DMS153 treated with DMSO at 0.1 percent for 48 hours (cell line): ENCODE measurements around the gene GASK1B.
A peak's percentile ranks its signal among the peaks of the same experiment; 100 is the strongest.

Source experiments
- DNase-seq: peaks from one replicate; lab custom pipeline; 2025; ENCODE audit not compliant: unreplicated experiment; lab: John Stamatoyannopoulos, UW

Gene GASK1B

DNA sequence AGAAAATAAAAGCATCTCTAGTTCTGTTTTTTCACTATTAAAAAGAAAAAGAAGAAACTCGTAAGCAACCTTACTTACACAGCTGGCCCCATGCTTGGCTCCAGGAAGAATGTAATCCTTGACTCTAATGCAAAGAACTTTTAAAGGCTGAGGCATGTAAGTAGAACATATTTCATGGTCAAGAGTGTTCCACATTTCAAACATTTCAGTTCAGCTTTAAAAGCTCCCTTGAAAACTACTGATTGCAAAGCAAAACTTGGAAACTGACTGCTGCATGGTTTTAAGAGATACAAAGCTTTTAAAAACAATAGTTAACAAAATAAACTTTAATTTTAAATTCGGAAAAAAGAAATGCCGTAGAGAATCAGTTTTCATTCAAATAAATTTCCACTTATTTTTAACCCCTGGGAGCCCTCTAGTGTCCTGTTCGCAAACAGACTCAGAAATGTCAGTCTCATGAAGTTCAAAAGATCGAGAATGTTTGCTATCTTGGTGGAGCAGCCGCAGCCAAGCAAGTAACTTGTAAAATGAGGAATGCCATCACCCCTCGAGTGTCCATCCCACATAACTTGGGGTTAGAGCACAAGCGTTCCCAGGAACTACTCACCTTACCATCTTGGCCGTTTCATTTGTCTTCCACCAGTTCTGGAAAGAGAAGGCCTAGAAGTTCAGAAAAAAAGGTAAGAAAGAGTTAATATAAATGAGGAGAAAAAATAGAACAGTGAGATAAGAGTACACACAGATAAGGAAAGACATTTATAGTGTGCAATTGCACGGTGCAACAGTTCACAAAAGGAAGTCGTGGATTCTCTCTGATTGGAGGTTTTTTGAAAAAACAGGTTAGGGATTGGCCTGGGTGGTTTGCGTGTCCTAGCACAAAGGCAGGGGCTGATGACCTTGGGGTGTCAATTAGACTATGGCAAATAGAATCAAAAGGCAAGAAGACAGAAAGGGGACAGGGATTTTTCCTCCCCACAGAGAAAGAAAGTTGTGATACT, at the start of gene GASK1B:
Gene GASK1B, minus strand, starts transcription at position 765 of the 998 bp plus-strand sequence. CDS start 1,650 bp downstream, outside the sequence.
- DNase-seq: peak; percentile 36

DNA sequence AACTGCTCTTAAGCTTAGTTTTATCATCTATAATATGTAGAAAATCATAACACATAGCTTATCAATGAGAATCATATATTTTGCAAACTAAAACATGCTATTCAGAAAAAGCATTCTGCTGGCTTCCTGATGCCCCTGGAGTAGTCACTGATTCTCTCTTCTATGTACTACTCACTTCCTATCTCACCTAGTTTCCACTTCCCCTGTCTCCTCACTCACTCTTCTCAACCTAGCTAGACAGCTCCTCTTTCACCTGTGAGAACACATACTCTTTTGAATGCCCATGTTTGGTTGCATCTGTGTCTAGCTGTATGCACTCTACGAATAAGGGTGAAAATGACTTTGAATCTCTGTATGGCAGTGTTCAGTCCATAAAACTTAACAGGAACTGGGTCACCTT, 46.8 kb upstream of the GASK1B start:
- no peak for DNase-seq

GRCh38 chr4:158217763-158218162, 44.9 kb upstream of the GASK1B start:
- no peak for DNase-seq

GRCh38 chr4:158214856-158215255, 42.0 kb upstream of the GASK1B start:
- DNase-seq: no peak

DNA sequence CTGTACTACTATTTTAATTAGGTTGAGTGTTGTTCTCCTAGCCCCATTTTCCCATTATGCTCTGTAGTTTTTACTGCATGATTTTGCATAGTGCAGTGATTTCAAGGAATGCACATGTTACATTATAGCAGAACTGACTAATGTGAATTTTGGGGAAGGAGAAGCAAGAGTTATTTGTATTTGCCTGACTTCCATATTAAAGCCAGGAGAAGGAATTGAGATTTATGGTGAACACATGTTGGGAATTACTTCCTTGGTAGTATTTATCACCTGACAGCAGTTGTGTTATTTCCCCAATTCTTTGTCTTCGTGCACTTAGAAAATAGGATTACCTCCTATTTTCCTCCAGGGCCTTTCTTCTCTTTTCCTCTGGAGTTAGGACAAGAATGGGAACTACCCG, 40.6 kb upstream of the GASK1B start:
- DNase-seq: no peak

DNA sequence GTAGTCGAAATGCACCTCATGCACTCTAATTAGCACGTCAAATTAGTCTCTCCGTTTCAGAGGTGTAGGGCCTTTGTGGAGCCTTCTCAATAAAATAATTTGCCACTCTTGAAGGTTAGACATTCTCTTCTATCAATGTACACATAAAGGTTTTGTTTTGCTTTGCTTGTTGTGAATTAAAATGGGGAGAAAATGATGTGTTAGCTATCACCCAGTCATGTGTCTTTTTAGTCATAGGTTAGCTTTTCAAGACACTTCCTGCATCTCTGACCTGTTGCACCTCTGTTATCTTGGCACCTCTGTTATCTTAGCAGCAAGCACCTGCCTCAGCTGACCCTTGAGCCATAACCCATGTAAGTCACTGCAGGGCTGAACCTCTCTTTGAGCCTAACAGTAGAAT, 38.4 kb upstream of the GASK1B start:
- DNase-seq: peak; percentile 2

DNA sequence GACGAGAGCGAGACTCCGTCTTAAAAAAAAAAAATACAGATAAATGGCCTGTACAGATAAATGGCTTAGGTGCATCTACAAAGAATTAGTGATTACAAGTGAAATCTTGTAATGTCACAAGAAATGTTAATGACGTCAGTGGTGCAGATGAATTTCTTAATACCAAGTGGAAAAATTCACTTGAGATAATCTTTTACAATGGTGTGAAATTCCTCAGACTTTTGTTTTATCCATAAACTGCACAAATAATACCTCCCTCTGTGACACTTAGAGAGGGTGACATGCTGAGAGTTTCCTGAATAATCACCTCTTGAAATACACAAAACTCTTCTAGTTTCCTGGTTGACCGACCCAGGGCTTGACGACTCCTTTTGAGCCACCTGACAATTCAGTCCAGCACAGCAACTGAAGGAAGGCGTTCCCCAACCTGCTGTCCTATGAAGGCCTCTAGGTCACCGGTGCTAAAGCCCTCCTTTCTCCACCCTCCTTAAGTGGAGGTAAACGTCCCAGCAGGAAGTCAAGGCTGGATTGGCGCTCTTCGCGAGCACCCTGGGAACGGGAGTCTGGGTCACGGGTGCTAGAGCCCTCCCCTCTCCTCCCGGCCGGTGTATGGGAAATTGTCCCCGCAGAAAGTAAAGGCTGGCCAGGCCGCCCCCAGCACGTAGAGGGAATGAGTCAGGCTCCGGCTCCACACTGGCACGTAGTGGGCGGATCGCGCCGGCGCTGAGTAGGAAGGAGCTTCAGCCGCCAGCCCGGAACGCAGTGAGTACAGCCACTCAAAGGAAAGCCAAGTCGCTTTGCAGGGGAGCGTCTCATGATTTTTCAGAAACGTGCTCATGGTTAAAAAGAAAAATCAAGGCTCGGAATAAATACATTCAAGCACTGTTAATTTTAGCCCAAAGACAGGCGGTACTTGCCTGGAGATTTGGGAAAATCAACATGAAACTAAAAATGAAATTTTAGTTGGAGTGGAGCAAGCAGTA, 37.3 kb upstream of the GASK1B start, which contains the start of gene TMEM144:
Gene TMEM144, plus strand, starts transcription at position 662 of the 983 bp plus-strand sequence. CDS start 2,182 bp downstream, outside the sequence.
- peak; percentile 32 for DNase-seq

DNA sequence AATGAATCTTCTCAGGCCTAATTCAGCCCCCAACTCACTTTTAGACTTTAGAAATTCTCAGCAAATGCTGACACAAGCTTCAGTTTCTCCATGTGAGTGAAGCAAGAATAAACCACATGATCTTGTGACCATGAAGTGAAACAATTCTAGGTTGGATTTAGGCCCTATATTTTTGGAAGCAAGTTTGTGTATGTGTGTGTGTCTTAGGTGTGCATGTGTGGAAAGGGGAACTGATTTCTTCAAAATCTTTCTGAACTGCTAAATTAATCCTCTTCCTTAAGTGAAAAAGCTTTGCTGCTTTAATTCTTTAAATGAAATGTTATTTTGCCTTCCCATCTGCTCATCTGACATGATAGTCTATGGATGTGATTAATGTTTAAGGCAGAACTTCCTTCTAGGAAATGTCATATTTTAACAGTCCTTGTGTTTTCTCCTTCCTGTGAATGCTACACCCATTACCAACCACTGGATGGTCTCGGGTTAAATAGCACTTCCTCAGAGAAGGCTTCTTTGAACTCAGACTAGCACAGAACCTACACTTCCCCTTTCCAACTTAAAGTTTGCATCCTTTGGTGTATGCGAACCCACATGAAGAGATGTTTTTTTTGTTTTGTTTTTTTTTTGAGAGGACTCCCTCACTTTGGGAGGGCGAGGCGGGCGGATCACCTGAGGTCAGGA, 36.3 kb upstream of the GASK1B start:
- DNase-seq: no peak

- no peak for DNase-seq
Observed at GRCh38 chr4:158203929-158204328, 31.1 kb upstream of the GASK1B start.

- DNase-seq: no peak
Observed at GRCh38 chr4:158203436-158203835, 30.6 kb upstream of the GASK1B start.

GRCh38 chr4:158202481-158202880, 29.7 kb upstream of the GASK1B start:
- DNase-seq: no peak

DNA sequence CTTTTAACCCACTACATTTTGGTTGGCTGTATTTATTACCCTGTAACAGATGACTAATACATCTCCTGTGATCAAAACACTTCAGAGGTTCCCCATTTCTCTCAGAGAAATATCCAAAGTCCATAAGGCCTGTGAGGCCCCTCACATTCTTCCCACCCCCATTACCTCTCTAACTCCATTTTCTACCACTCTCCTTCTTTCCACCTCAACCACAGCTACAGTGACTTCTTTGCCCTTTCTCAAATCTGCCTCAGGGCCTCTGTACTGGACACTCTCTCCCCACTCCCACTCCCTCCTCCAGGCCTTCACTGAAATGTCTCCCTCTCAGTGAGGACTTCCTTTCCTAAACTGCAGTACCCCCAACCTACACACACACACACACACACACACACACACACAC, 29.1 kb upstream of the GASK1B start:
- no peak for DNase-seq

DNA sequence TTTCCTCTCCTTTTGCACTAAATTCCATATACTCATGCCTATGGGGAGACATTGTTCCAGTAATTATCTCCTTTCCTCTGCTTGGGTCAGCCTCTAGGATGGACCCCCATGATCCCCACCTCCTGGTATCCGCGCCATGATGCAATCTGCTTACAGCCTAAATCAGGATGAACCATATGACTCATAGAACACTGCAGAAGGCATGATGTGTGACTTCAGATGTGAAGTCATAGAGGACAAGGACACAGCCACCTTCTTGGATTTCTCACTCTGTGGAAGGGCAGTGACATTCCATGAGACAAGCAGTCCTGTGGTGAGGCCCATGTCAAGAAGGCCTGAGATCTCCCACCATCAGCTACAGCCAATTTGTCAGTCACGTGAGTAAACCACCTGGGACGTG, 28.5 kb upstream of the GASK1B start:
- DNase-seq: no peak

GRCh38 chr4:158200214-158200613, 27.4 kb upstream of the GASK1B start:
- DNase-seq: no peak

DNA sequence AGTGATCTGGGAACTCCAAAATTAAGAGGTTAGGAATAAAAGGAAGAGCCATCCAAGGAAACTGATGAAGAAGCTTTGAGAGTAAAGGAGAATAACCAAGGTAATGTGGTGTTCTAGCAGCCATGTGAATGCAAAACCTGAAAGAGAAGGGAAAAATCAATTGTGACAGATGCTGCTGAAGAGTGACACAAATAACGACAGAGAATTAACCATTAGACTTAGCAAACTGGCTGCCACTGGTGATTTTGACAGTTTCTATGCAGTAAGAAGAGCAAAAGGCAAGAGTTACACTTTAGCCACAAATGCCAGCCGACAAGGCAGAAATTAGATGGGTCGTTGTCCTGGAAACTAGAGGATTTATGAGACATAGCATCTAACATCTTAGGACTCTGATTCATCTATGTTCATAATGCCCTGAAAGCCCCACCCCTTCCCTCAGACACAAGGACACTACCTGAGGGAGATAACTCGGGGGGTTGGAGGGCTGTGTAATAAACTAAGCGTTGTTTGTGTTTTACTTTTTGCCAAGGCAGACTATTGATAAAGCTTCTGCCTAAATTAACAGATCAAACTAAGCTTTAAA, 24.5 kb upstream of the GASK1B start:
- no peak for DNase-seq

GRCh38 chr4:158195297-158195696, 22.5 kb upstream of the GASK1B start:
- no peak for DNase-seq

GRCh38 chr4:158193171-158193749, 20.4 kb upstream of the GASK1B start:
- DNase-seq: no peak

- DNase-seq: no peak
Observed at GRCh38 chr4:158192439-158193158, 19.8 kb upstream of the GASK1B start.

DNA sequence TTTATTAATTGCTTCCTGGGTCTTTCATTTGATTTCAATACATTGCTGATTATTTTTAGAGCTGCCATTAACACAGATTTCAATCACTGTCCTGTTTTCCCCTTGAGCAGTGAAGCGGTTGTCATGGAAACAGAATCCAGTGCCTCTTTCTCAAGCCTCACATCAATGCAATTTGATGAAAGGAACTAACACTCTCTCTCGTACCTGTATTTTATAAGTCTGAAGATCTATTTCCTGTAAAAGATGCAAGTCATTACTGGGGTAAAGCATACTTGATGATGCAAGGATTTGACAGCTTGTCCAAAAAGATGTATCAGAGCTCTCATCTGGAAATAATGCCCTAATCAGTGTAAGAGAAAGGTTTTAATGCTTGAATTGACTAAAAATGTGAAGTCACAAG, 17.9 kb upstream of the GASK1B start:
- no peak for DNase-seq
